Measurements from ENCODE around the gene CTBS. TPM values are rescaled to one million over a fixed set of nuclear protein-coding genes. Genes with fewer than 3 reads are reported as not detected.

The CTBS gene
- total and polyA plus RNA-seq, 8 donors, result 3.9 to 15.1 (median 12.8) TPM

- Histone ChIP-seq H3K36me3 (no peaks in the 10 kb centered on the region), H3K4me1 (no peaks in the 10 kb centered on the region), H3K4me3 (no peak overlapping the region), H3K9me3 (no peaks in the 10 kb centered on the region), H3K27ac (no peak overlapping the region), H3K27me3 (no peaks in the 10 kb centered on the region)
- WGBS, 2 donors, result 0 to 55% methylated on average over 1 of the region's 1 CpG
- ATAC-seq (no peak), DNase-seq (no peak), FAIRE-seq (no peak)
- no peak for TF ChIP-seq CTCF (IDR thresholded peaks at IDR 0.05)
- intact Hi-C loops (cut with DNase I), result loop anchor here in 1 of 3 donors (10.0 kb wide), 1 partner anchor 166 kb away; no protein-coding TSS in a partner anchor
Measured at GRCh38 chr1:84611091-84611490, 36.9 kb upstream of the CTBS start.

GRCh38 chr1:84606977-84607376 is 32.7 kb upstream of the CTBS start:
- no peak for DNase-seq
- Histone ChIP-seq H3K36me3 (no peaks in the 10 kb centered on the region), H3K9me3 (no peaks in the 10 kb centered on the region), H3K4me1 (no peaks in the 10 kb centered on the region), H3K27me3 (no peaks in the 10 kb centered on the region), H3K27ac (no peak overlapping the region), H3K4me3 (no peak overlapping the region)
- no peak for TF ChIP-seq CTCF (IDR thresholded peaks at IDR 0.05)
- no peak for FAIRE-seq
- intact Hi-C loops (cut with DNase I), result no loop called here
- 77% methylated on average over 5 of the region's 5 CpGs for WGBS, 2 donors
- ATAC-seq, result no peak

GRCh38 chr1:84605157-84605556 is 30.9 kb upstream of the CTBS start:
- FAIRE-seq (no peak), DNase-seq (no peak), ATAC-seq (no peak)
- TF ChIP-seq CTCF (IDR thresholded peaks at IDR 0.05), result no peak
- Histone ChIP-seq H3K4me1 (no peaks in the 10 kb centered on the region), H3K27ac (no peak overlapping the region), H3K4me3 (no peak overlapping the region), H3K27me3 (no peaks in the 10 kb centered on the region), H3K36me3 (no peaks in the 10 kb centered on the region), H3K9me3 (no peaks in the 10 kb centered on the region)
- WGBS, 2 donors, result 91 to 97% methylated on average over 1 of the region's 1 CpG
- intact Hi-C loops (cut with DNase I), result no loop called here

- peak overlapping the region in 1 of 4 donors; percentile 49 for H3K27ac ChIP-seq
- DNase-seq (no peak), ATAC-seq (peak; percentile 47 to 70 (median 64)), FAIRE-seq (no peak)
- no peaks in the 10 kb centered on the region for H3K36me3 ChIP-seq
- H3K4me3 ChIP-seq, result peak overlapping the region in 2 of 4 donors; percentile 6 to 8
- H3K27me3 ChIP-seq, result no peaks in the 10 kb centered on the region
- H3K4me1 ChIP-seq, result no peaks in the 10 kb centered on the region
- 61 to 65% methylated on average over 15 of the region's 15 CpGs for WGBS, 2 donors
- intact Hi-C loops (cut with DNase I), result no loop called here
- H3K9me3 ChIP-seq, result no peaks in the 10 kb centered on the region
- no peak for TF ChIP-seq CTCF (IDR thresholded peaks at IDR 0.05)
Measured at GRCh38 chr1:84603941-84604830, 29.9 kb upstream of the CTBS start.

GRCh38 chr1:84603223-84603622 is 29.0 kb upstream of the CTBS start:
- no peak for TF ChIP-seq CTCF (IDR thresholded peaks at IDR 0.05)
- no peaks in the 10 kb centered on the region for H3K9me3 ChIP-seq
- ATAC-seq (peak in 1 of 4 donors; percentile 36), FAIRE-seq (no peak), DNase-seq (no peak)
- H3K36me3 ChIP-seq, result no peaks in the 10 kb centered on the region
- H3K27me3 ChIP-seq, result no peaks in the 10 kb centered on the region
- intact Hi-C loops (cut with DNase I), result no loop called here
- no peaks in the 10 kb centered on the region for H3K4me1 ChIP-seq
- WGBS, 2 donors, result 48 to 57% methylated on average over 2 of the region's 2 CpGs
- H3K27ac ChIP-seq, result peak overlapping the region in 1 of 4 donors; percentile 49
- peak overlapping the region in 1 of 4 donors; percentile 6 for H3K4me3 ChIP-seq

Data from pancreas (tissue), 10 donors.